Neural cell (in vitro differentiated cells): ENCODE data around the gene HOXC5. TPM values are rescaled to one million over a fixed set of nuclear protein-coding genes. Genes with fewer than 3 reads are reported as not detected.

Source experiments
- H2AFZ ChIP-seq: fragments of 200-600, 300-800 bp; sonication (generic), shearing (Covaris generic); 2 replicates; pipeline ENCODE4 v1.6.0; 2014; ENCODE audit warnings: low read depth, mild to moderate bottlenecking, antibody characterized with exemption, low read length, moderate library complexity
- H3F3A ChIP-seq: fragments of 200-600 bp; shearing (Covaris generic); 2 replicates; pipeline ENCODE4 v1.6.1; 2016; ENCODE audit warnings: mild to moderate bottlenecking, moderate library complexity, mixed read lengths, antibody characterized with exemption, low read length; ENCODE audit not compliant: insufficient read depth, poor library complexity, severe bottlenecking
- H3K27ac ChIP-seq: fragments of 200-600, 300-800 bp; sonication (generic), shearing (Covaris generic); 2 replicates; pipeline ENCODE4 v1.5.1; 2014; ENCODE audit warnings: mild to moderate bottlenecking, low read length, moderate library complexity
- H3K27me3 ChIP-seq: fragments of 300-800, 200-600 bp; sonication (generic), shearing (Covaris generic); 2 replicates; pipeline ENCODE4 v1.6.0; 2014; ENCODE audit warnings: mild to moderate bottlenecking, low read depth, low read length, moderate library complexity; ENCODE audit not compliant: insufficient read depth
- H3K36me3 ChIP-seq: fragments of 300-800, 200-600 bp; sonication (generic), shearing (Covaris generic); 2 replicates; pipeline ENCODE4 v1.5.1; 2014; ENCODE audit warnings: mild to moderate bottlenecking, antibody characterized with exemption, low read length, moderate library complexity; ENCODE audit not compliant: insufficient read depth
- H3K4me2 ChIP-seq: fragments of 300-800, 200-600 bp; sonication (generic), shearing (Covaris generic); 2 replicates; pipeline ENCODE4 v1.6.0; 2014; ENCODE audit warnings: mild to moderate bottlenecking, low read length
- H3K4me3 ChIP-seq: fragments of 300-800, 200-600 bp; sonication (generic), shearing (Covaris generic); 2 replicates; pipeline ENCODE4 v1.5.1; 2014; ENCODE audit warnings: mild to moderate bottlenecking, low read length, moderate library complexity
- H3K79me2 ChIP-seq: fragments of 200-600 bp; shearing (Covaris generic); replicated peaks from 2 replicates; pipeline ENCODE4 v1.6.0; 2014; ENCODE audit warnings: mild to moderate bottlenecking, low read length, moderate library complexity; ENCODE audit not compliant: insufficient read depth
- H3K9ac ChIP-seq: fragments of 300-800, 200-600 bp; sonication (generic), shearing (Covaris generic); 2 replicates; pipeline ENCODE4 v1.6.1; 2016; ENCODE audit warnings: mild to moderate bottlenecking, low read length, mixed read lengths
- H3K9me2 ChIP-seq: fragments of 200-600 bp; shearing (Covaris generic); 2 replicates; pipeline ENCODE4 v1.6.1; 2016; ENCODE audit warnings: mild to moderate bottlenecking, low read length, mixed read lengths; ENCODE audit not compliant: insufficient read depth
- H3K9me3 ChIP-seq: fragments of 200-600, 300-800 bp; sonication (generic), shearing (Covaris generic); 2 replicates; pipeline ENCODE4 v1.6.1; 2016; ENCODE audit warnings: mild to moderate bottlenecking, mixed run types, low read length, moderate library complexity, mixed read lengths
- H4K20me1 ChIP-seq: fragments of 200-600 bp; shearing (Covaris generic); 2 replicates; pipeline ENCODE4 v1.6.1; 2016; ENCODE audit warnings: mild to moderate bottlenecking, mixed run types; ENCODE audit not compliant: insufficient read depth
- CTCF ChIP-seq: fragments of 450-650 bp; IDR thresholded peaks from 2 replicates; pipeline ENCODE4 v1.5.1; 2014; ENCODE audit warnings: antibody characterized with exemption, mild to moderate bottlenecking, moderate library complexity; ENCODE audit not compliant: poor library complexity, severe bottlenecking
- EP300 ChIP-seq: fragments of 450-650 bp; conservative IDR thresholded peaks from 2 replicates; pipeline ENCODE4 v1.6.1; 2014; ENCODE audit warnings: antibody characterized with exemption, mild to moderate bottlenecking, moderate library complexity; ENCODE audit not compliant: poor library complexity, severe bottlenecking
- EZH2 ChIP-seq: fragments of 200-600, 300-800 bp; shearing (Covaris generic), sonication (generic); IDR thresholded peaks from 2 replicates; pipeline ENCODE4 v1.6.1; 2014; ENCODE audit warnings: antibody characterized with exemption, low read length, borderline replicate concordance, mild to moderate bottlenecking; ENCODE audit not compliant: insufficient read depth, poor library complexity, severe bottlenecking
- MXI1 ChIP-seq: fragments of 450-650 bp; conservative IDR thresholded peaks from 2 replicates; pipeline ENCODE4 v1.6.1; 2014; ENCODE audit warnings: antibody characterized with exemption, mild to moderate bottlenecking; ENCODE audit not compliant: poor library complexity, severe bottlenecking
- POLR2AphosphoS5 ChIP-seq: IDR thresholded peaks from 2 replicates; pipeline ENCODE4 v1.6.1; 2012
- RAD21 ChIP-seq: fragments of 450-650 bp; conservative IDR thresholded peaks from 2 replicates; pipeline ENCODE4 v1.6.1; 2014; ENCODE audit warnings: antibody characterized with exemption, mild to moderate bottlenecking, moderate library complexity
- REST ChIP-seq: IDR thresholded peaks from 2 replicates; pipeline ENCODE4 v1.6.1; 2012; ENCODE audit warnings: borderline replicate concordance
- SMC3 ChIP-seq: fragments of 450-650 bp; conservative IDR thresholded peaks from 2 replicates; pipeline ENCODE4 v1.6.1; 2014; ENCODE audit warnings: antibody characterized with exemption, mild to moderate bottlenecking, moderate library complexity; ENCODE audit not compliant: poor library complexity
- TAF1 ChIP-seq: IDR thresholded peaks from 2 replicates; pipeline ENCODE4 v1.6.1; 2012; ENCODE audit warnings: low read depth
- polyA plus RNA-seq: library from polyadenylated mRNA; depleted of rRNA; stranded (reverse); fragments of >200 nt; gene quantifications from 2 replicates; pipeline ENCODE4 v1.2.3, GENCODE V29; 2014

HOXC5 gene
- polyA plus RNA-seq, 1 donor from 2014 or later: not detected

GRCh38 chr12:54047160-54047963 lies 14.5 kb downstream of the HOXC5 start:
- H3K9me2 ChIP-seq: no peaks in the 10 kb centered on the region
- H3K4me3 ChIP-seq: no peak overlapping the region

GRCh38 chr12:54047964-54048303 lies 15.1 kb downstream of the HOXC5 start:
- no peaks in the 10 kb centered on the region for H3K79me2 ChIP-seq
- no peaks in the 10 kb centered on the region for H3K9me3 ChIP-seq
- no peak overlapping the region for H2AFZ ChIP-seq
- H4K20me1 ChIP-seq: no peaks in the 10 kb centered on the region
- no peak overlapping the region for H3K27ac ChIP-seq
- no peak overlapping the region for H3K4me3 ChIP-seq
- peaks cover 100% of the 10 kb centered on the region for H3K27me3 ChIP-seq
- no peak for TF ChIP-seq RAD21
- TF ChIP-seq SMC3: no peak
- TF ChIP-seq POLR2AphosphoS5: no peak
- no peak for TF ChIP-seq EZH2
- TF ChIP-seq MXI1: no peak
- no peaks in the 10 kb centered on the region for H3K36me3 ChIP-seq
- no peak overlapping the region for H3K9ac ChIP-seq
- H3K4me2 ChIP-seq: no peak overlapping the region
- no peaks in the 10 kb centered on the region for H3K9me2 ChIP-seq
- no peaks in the 10 kb centered on the region for H3F3A ChIP-seq

More at GRCh38 chr12:54047160-54047963, 14.5 kb downstream of the HOXC5 start:
- Histone ChIP-seq H3F3A (no peaks in the 10 kb centered on the region), H4K20me1 (no peaks in the 10 kb centered on the region), H3K9me3 (no peaks in the 10 kb centered on the region), H2AFZ (no peak overlapping the region), H3K36me3 (no peaks in the 10 kb centered on the region), H3K9ac (no peak overlapping the region), H3K27ac (no peak overlapping the region), H3K4me2 (no peak overlapping the region), H3K79me2 (no peaks in the 10 kb centered on the region), H3K27me3 (peaks cover 100% of the 10 kb centered on the region)
- TF ChIP-seq EZH2 (peak; percentile 75), RAD21 (no peak)

- no peaks in the 10 kb centered on the region for H4K20me1 ChIP-seq
- no peaks in the 10 kb centered on the region for H3K36me3 ChIP-seq
- no peak overlapping the region for H3K4me2 ChIP-seq
- H3K27ac ChIP-seq: no peak overlapping the region
- H3K4me3 ChIP-seq: no peak overlapping the region
- TF ChIP-seq MXI1 (no peak), CTCF (no peak), RAD21 (no peak), POLR2AphosphoS5 (no peak), TAF1 (no peak), REST (no peak), EZH2 (no peak), EP300 (no peak)
- no peaks in the 10 kb centered on the region for H3K79me2 ChIP-seq
- H2AFZ ChIP-seq: no peak overlapping the region
- H3K9me2 ChIP-seq: no peaks in the 10 kb centered on the region
- no peaks in the 10 kb centered on the region for H3K9me3 ChIP-seq
- H3F3A ChIP-seq: no peaks in the 10 kb centered on the region
- peaks cover 100% of the 10 kb centered on the region for H3K27me3 ChIP-seq
- no peak overlapping the region for H3K9ac ChIP-seq
Observed at GRCh38 chr12:54048406-54049093, 15.7 kb downstream of the HOXC5 start.
